Peyer's patch (tissue), 4 donors: Measurements from ENCODE around the gene NKIRAS1.

Source experiments
- CTCF ChIP-seq, 6 experiments: fragments of 450-650 bp in 4 of 6; fragments of 200-600 bp in 2 of 6; sonication (generic) in 1 of 6; IDR thresholded peaks; one replicate each; pipeline ENCODE4 v1.5.1; 2017 to 2019; ENCODE audit warnings: antibody characterized with exemption in 6 of 6, mild to moderate bottlenecking in 3 of 6, moderate library complexity in 1 of 6
- POLR2A ChIP-seq, 2 donors: fragments of 450-650 bp; IDR thresholded peaks; one replicate each; pipeline ENCODE4 v1.5.1; 2017; ENCODE audit warnings: antibody characterized with exemption in 2 of 2, mild to moderate bottlenecking in 2 of 2, moderate library complexity in 2 of 2

- no peak for TF ChIP-seq CTCF (IDR thresholded peaks at IDR 0.05)
- TF ChIP-seq POLR2A (IDR thresholded peaks at IDR 0.05): no peak
Observed at GRCh38 chr3:23964537-23965235, 47.9 kb upstream of the NKIRAS1 start.
